ENCODE measurements around the gene KCNJ1. TPM values are rescaled to one million over a fixed set of nuclear protein-coding genes. Genes with fewer than 3 reads are reported as not detected.

KCNJ1 gene
- total and polyA plus RNA-seq, 2 of the 8 experiments (the other 6 are each of a cell fraction or from before 2014, with no cell fraction given) = 0.17 to 0.23 TPM

- Histone ChIP-seq H3K4me2 (ENCODE audit: insufficient read depth in 1 of 2, low read depth in 2 of 2, low read length in 2 of 2) (peak overlapping the region; percentile 80 to 84), H3K27ac (ENCODE audit: low read depth, low read length) (no peak overlapping the region), H3K56ac (replicated peaks; ENCODE audit: insufficient read length, low read depth, low read length) (no peak overlapping the region), H4K8ac (ENCODE audit: extremely low read depth, insufficient read depth, low read length) (no peak overlapping the region), H2BK15ac (ENCODE audit: low read length) (0 out of 2 replicates have a peak overlapping the region, but pooled peaks have one; percentile 40), H3K23me2 (ENCODE audit: low read depth, low read length) (peaks cover 6% of the 10 kb centered on the region; the same call in 1 of the 2 replicates), H4K91ac (replicated peaks; ENCODE audit: insufficient read length, low read length) (no peak overlapping the region), H3K4me1 (replicated peaks in 1 of 4; ENCODE audit: control insufficient read depth in 3 of 4, insufficient read depth in 4 of 4, low read length in 3 of 4) (peaks cover 11 to 30% (median 23%) of the 10 kb centered on the region in 4 experiments), H4K5ac (ENCODE audit: insufficient read length, low read depth, low read length) (no peak overlapping the region), H3K4me3 (ENCODE audit: extremely low read depth in 1 of 4, insufficient read depth in 2 of 4, low read depth in 3 of 4, low read length in 4 of 4) (peak overlapping the region; percentile 49 to 68 (median 54)), H3K27me3 (replicated peaks in 1 of 4; ENCODE audit: control insufficient read depth in 3 of 4, extremely low read depth in 1 of 4, insufficient read depth in 3 of 4, low read length in 3 of 4) (peaks cover 52 to 75% (median 68%) of the 10 kb centered on the region in 4 experiments), H3K4ac (replicated peaks; ENCODE audit: insufficient read length, low read depth, low read length) (no peak overlapping the region), H3K79me2 (ENCODE audit: control insufficient read depth in 1 of 2, insufficient read depth in 2 of 2, low read length in 2 of 2) (no peaks in the 10 kb centered on the region), H3K14ac (ENCODE audit: insufficient read length) (no peak overlapping the region), H2BK120ac (replicated peaks; ENCODE audit: low read depth, low read length) (no peak overlapping the region), H3K23ac (ENCODE audit: insufficient read length) (no peak overlapping the region), H2BK20ac (ENCODE audit: low read length) (no peak overlapping the region), H3K9me3 (ENCODE audit: insufficient read depth in 2 of 2, low read depth in 1 of 2, low read length in 1 of 2) (no peaks in the 10 kb centered on the region; a peak in 2 of 4 replicates), H2AFZ (ENCODE audit: low read length) (no peak overlapping the region), H2AK5ac (ENCODE audit: low read depth, low read length) (no peak overlapping the region), H3K18ac (ENCODE audit: extremely low read depth, low read length) (0 out of 2 replicates have a peak overlapping the region, but pooled peaks have one; percentile 49), H4K20me1 (replicated peaks in 1 of 2; ENCODE audit: control insufficient read depth in 1 of 2, insufficient read depth in 2 of 2, low read length in 2 of 2) (peaks cover 3 to 14% of the 10 kb centered on the region in 2 experiments), H2BK5ac (ENCODE audit: low read depth, low read length) (no peak overlapping the region), H3K36me3 (ENCODE audit: control insufficient read depth in 2 of 4, insufficient read depth in 4 of 4, low read length in 3 of 4) (no peaks in the 10 kb centered on the region), H3K79me1 (ENCODE audit: low read depth, low read length) (no peaks in the 10 kb centered on the region), H3K9ac (replicated peaks in 1 of 4; ENCODE audit: extremely low read depth in 1 of 4, low read depth in 3 of 4, low read length in 3 of 4) (no peak overlapping the region), H2BK12ac (ENCODE audit: low read depth, low read length) (0 out of 2 replicates have a peak overlapping the region, but pooled peaks have one; percentile 4)
- peak in 1 of 2 experiments; percentile 67 for DNase-seq (ENCODE audit: low read depth in 1 of 2, low spot score in 2 of 2)
- ChIA-PET POLR2A (ENCODE audit: partially characterized antibody) (interaction anchor here (1.0 to 2.7 kb wide), 3 partner anchors 11 to 14 kb away, joined by 3 to 19 read pairs (median 4); partner anchors contain the start of gene KCNJ5), CTCF (ENCODE audit: partially characterized antibody) (interaction anchor here (1.5 to 14.9 kb wide), 10 partner anchors 10 to 51 kb away, joined by 3 to 332 read pairs (median 11); partner anchors contain the start of genes KCNJ5 and TP53AIP1)
- WGBS, 2 experiments (ENCODE audit: extremely low coverage in 1 of 2, insufficient coverage in 1 of 2, insufficient read length in 1 of 2, insufficient replicate concordance in 2 of 2, low coverage in 1 of 2, low lambda C conversion rate in 2 of 2, missing lambda C conversion rate in 1 of 2) = 4% methylated on average over 13 of the region's 25 CpGs; no CpG with 5 or more reads in 1 of the 2 experiments
- peak; percentile 19 for FAIRE-seq
- TF ChIP-seq EZH2 (IDR thresholded peaks at IDR 0.05; ENCODE audit: low read depth, low read length, severe bottlenecking) (peak; percentile 81), RNF2 (IDR thresholded peaks at IDR 0.05; ENCODE audit: borderline replicate concordance, low read depth, low read length, missing control alignments, poor library complexity, severe bottlenecking) (peak; percentile 85), SP1 (IDR thresholded peaks at IDR 0.05; ENCODE audit: low read depth, low read length) (0 out of 2 replicates have a peak, but pooled peaks have one; percentile 13), ATF3 (IDR thresholded peaks at IDR 0.05; ENCODE audit: insufficient read depth, low read depth, low read length) (no peak), RBBP5 (IDR thresholded peaks at IDR 0.05; ENCODE audit: borderline replicate concordance, low read depth, low read length) (no peak), KDM4A (IDR thresholded peaks at IDR 0.05; ENCODE audit: low read depth, low read length, severe bottlenecking) (no peak), RXRA (IDR thresholded peaks at IDR 0.05; ENCODE audit: insufficient read depth, low read depth, low read length) (no peak), YY1 (IDR thresholded peaks at IDR 0.05; ENCODE audit: low read depth, low read length) (no peak), SUZ12 (IDR thresholded peaks at IDR 0.05; ENCODE audit: low read length) (peak; percentile 83), CBX8 (IDR thresholded peaks at IDR 0.05; ENCODE audit: borderline replicate concordance, low read depth, low read length) (peak; percentile 68; the same call in 1 of the 2 replicates)
Measured at GRCh38 chr11:128904656-128905344, 37.7 kb upstream of the KCNJ1 start.

All from H1 (cell line).